Activated CD8-positive, alpha-beta memory T cell treated with anti-CD3 and anti-CD28 coated beads, Interleukin-2, amount 10 ng/mL, durations not matched to agents 7 days and 5 days (primary cell): ENCODE measurements around the gene TNFAIP8L1. TPM values are rescaled to one million over a fixed set of nuclear protein-coding genes. Genes with fewer than 3 reads are reported as not detected.

Source experiments
- ATAC-seq: fragments of 150-1000 bp; cut with Tn5 transposase; one replicate; pipeline ENCODE4 v1.10.0; 2021; ENCODE audit warnings: moderate library complexity
- CTCF ChIA-PET: fragments of 350-600 bp; sonication (Branson Sonifier 250); formaldehyde crosslinking; loops from one replicate; lab custom pipeline; 2021; ENCODE audit warnings: antibody characterized with exemption; lab: Charles Lee
- DNase-seq: peaks from one replicate; pipeline ENCODE4 v3.0.0-alpha.2; 2020
- H3K27ac Mint-ChIP-seq: one replicate; pipeline ENCODE4 v1.8.0; 2021; ENCODE audit warnings: mild to moderate bottlenecking, mixed read lengths
- H3K27me3 Mint-ChIP-seq: one replicate; pipeline ENCODE4 v1.8.0; 2021; ENCODE audit warnings: mixed read lengths
- H3K36me3 Mint-ChIP-seq: one replicate; pipeline ENCODE4 v1.8.0; 2021; ENCODE audit warnings: mild to moderate bottlenecking, mixed read lengths
- H3K4me1 Mint-ChIP-seq: one replicate; pipeline ENCODE4 v1.8.0; 2021; ENCODE audit warnings: mixed read lengths
- H3K4me3 Mint-ChIP-seq: one replicate; pipeline ENCODE4 v1.8.0; 2021; ENCODE audit warnings: mild to moderate bottlenecking, moderate library complexity, mixed read lengths
- H3K9me3 Mint-ChIP-seq: one replicate; pipeline ENCODE4 v1.8.0; 2022; ENCODE audit warnings: low read depth, mixed read lengths
- total RNA-seq, 2 experiments: library from RNA; stranded (reverse); gene quantifications; one replicate each; pipeline ENCODE4 v1.2.3, GENCODE V29; 2021

Gene TNFAIP8L1
- total RNA-seq, 2 experiments from 2014 or later, result 15.7 to 20.1 TPM

DNA sequence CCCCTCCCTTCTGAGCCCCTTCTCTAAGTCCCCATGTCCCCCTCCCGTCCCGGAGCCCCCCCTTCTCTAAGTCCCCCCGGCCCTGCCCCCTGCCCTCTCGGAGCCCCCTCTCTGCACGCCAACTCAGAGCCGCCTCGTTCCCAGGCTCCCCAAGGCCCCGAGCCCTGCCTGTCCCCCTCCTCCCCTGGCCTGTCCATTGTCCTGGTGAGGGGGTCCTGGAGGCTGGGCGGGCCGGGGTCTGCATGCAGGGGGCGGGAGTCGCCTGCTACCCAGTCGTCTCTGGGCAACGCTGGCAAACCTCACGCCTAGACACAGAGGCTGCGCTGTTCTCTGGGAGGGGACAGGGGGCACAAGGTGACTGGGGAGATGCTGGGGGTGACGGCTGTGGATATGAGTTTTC is 40.6 kb upstream of the TNFAIP8L1 start:
- Mint-ChIP-seq H3K27me3 (peaks cover 32% of the 10 kb centered on the region), H3K4me3 (no peak overlapping the region), H3K27ac (no peak overlapping the region), H3K9me3 (no peaks in the 10 kb centered on the region), H3K36me3 (no peaks in the 10 kb centered on the region), H3K4me1 (no peaks in the 10 kb centered on the region)
- CTCF ChIA-PET, result interaction anchor here (2.2 kb wide), 1 partner anchor 38 kb away, joined by 7 read pairs; no protein-coding TSS in a partner anchor
- DNase-seq, result no peak
- no peak for ATAC-seq

DNA sequence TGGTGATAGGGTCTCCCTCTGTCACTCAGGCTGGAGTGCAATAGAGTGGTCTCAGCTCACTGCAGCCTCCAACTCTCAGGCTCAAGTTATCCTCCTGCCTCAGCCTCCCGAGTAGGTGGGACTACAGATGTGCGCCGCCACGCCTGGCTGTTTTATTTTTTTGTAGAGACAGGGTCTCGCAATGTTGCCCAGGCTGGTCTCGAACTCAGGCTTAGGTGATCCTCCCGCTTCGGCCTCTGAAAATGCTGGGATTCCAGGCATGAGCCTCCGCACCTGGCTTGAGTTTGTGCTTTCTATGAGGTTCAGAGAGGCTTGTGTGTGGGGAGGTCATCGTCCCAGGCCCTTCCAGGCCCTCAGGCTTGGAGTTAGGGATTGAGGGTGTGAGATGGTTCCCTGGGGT is 39.2 kb upstream of the TNFAIP8L1 start:
- Mint-ChIP-seq H3K4me1 (no peaks in the 10 kb centered on the region), H3K4me3 (no peak overlapping the region), H3K36me3 (no peaks in the 10 kb centered on the region), H3K27me3 (peaks cover 25% of the 10 kb centered on the region), H3K9me3 (no peaks in the 10 kb centered on the region), H3K27ac (no peak overlapping the region)
- DNase-seq, result no peak
- no peak for ATAC-seq
- CTCF ChIA-PET, result no interaction called here

DNA sequence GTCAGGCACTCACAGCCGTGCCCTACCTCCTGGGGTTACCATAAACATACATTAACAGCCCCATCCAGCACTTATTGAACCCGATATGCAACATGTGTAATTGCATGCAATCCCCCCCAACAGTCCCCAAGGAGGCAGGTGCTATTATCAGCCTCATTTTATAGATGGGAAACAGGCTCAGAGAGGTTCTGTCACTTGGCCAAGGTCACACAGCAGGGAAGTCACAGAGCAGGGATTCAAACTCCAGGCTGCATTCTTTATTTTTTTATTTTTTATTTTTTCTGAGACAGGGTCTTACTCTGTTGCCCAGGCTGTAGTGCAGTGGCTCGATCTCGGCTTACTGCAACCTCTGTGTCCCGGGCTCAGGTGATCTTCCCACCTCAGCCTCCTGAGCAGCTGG is 38.4 kb upstream of the TNFAIP8L1 start:
- H3K27ac Mint-ChIP-seq, result no peak overlapping the region
- CTCF ChIA-PET, result no interaction called here
- no peak overlapping the region for H3K4me3 Mint-ChIP-seq
- H3K9me3 Mint-ChIP-seq, result no peaks in the 10 kb centered on the region
- H3K27me3 Mint-ChIP-seq, result peaks cover 23% of the 10 kb centered on the region
- no peaks in the 10 kb centered on the region for H3K4me1 Mint-ChIP-seq
- DNase-seq (no peak), ATAC-seq (no peak)
- H3K36me3 Mint-ChIP-seq, result no peaks in the 10 kb centered on the region

DNA sequence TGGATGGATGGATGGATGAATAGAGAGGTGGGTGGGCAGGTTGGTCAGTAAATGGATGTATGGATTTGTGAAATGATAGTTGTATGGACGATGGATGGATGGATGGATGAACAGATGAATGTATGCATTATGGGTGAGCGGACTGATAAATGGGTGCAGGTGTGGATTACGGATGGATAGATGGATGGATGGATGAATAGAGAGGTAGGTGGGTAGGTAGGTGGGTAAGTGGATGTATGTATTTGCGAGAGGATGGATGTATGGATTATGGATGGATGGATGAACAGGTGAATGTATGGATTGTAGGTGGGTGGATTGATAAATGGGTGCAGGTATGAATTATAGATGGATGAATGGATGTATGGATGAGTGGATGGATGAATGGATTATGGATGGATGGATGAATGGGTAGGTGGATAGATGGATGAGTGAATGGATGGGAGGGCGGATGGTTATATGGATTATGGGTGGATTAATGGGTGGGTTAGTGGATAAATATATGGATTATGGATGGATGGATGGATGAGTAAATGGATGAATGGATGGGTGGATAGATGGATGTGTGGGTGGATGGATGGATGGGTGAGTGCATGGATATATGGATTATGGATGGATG is 37.0 kb upstream of the TNFAIP8L1 start:
- Mint-ChIP-seq H3K27ac (no peak overlapping the region), H3K9me3 (no peaks in the 10 kb centered on the region), H3K4me3 (no peak overlapping the region), H3K36me3 (no peaks in the 10 kb centered on the region), H3K4me1 (no peaks in the 10 kb centered on the region), H3K27me3 (peaks cover 21% of the 10 kb centered on the region)
- DNase-seq, result no peak
- CTCF ChIA-PET, result no interaction called here
- ATAC-seq, result no peak

DNA sequence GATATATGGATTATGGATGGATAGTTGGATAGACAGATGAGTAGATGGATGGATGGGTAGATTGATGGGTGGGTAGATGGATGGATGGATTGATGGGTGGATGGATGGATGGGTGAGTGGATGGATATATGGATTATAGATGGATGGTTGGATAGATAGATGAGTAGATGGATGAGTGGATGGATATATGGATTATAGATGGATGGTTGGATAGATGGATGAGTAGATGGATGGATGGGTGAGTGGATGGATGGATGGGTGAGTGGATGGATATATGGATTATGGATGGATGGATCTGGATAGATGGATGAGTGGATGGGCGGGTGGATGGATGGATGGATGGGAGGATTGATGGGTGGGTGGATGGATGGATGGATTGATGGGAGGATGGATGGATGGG is 36.4 kb upstream of the TNFAIP8L1 start:
- Mint-ChIP-seq H3K36me3 (no peaks in the 10 kb centered on the region), H3K4me1 (no peaks in the 10 kb centered on the region), H3K9me3 (no peaks in the 10 kb centered on the region), H3K4me3 (no peak overlapping the region), H3K27ac (no peak overlapping the region), H3K27me3 (peaks cover 20% of the 10 kb centered on the region)
- CTCF ChIA-PET, result no interaction called here
- DNase-seq (no peak), ATAC-seq (no peak)

DNA sequence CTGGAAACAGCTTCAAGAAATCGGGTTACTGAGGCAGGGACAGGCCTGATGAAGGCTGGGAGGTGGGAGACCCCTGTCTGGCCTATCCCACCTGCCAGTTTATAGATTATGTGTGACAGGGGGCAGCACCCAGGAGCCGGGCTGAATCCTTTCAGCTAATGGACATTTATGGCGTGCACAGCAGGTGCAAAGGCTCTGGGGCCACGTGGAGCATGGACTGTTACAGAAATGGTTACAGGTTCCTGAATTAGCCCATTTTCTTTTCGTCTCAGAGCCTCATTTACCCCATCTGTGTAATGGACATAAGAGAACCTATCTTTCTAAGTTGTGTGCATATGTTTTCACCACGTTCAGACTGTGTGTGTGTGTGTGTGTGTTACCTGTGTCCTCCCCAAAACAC is 34.4 kb upstream of the TNFAIP8L1 start:
- H3K27ac Mint-ChIP-seq, result no peak overlapping the region
- CTCF ChIA-PET, result interaction anchor here (1.1 kb wide), 1 partner anchor 38 kb away, joined by 3 read pairs; no protein-coding TSS in a partner anchor
- ATAC-seq, result no peak
- H3K4me3 Mint-ChIP-seq, result no peak overlapping the region
- H3K36me3 Mint-ChIP-seq, result no peaks in the 10 kb centered on the region
- no peak for DNase-seq
- H3K27me3 Mint-ChIP-seq, result peaks cover 13% of the 10 kb centered on the region
- no peaks in the 10 kb centered on the region for H3K4me1 Mint-ChIP-seq
- no peaks in the 10 kb centered on the region for H3K9me3 Mint-ChIP-seq

DNA sequence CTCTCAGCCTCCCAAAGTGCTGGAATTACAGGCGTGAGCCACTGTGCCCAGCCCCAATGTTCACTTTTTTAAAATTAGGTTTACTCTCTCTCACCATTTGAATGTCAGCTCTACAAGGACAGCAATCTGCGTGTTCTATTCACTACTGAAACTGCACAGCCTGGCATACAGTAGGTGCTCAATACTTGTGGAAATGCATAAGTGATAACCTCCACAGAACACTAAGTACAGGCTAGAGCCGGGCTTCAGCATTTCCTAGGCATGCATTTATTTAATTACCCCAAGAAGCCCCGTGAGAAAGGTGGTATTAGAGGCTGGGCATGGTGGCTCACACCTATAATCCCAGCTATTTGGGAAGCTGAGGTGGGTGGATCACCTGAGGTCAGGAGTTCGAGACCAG is 33.1 kb upstream of the TNFAIP8L1 start:
- CTCF ChIA-PET, result interaction anchor here (0.8 to 1.0 kb wide), 2 partner anchors 28 to 67 kb away, joined by 3 to 4 read pairs; no protein-coding TSS in a partner anchor
- Mint-ChIP-seq H3K4me1 (no peaks in the 10 kb centered on the region), H3K27me3 (peaks cover 19% of the 10 kb centered on the region), H3K36me3 (no peaks in the 10 kb centered on the region), H3K9me3 (no peaks in the 10 kb centered on the region), H3K27ac (no peak overlapping the region), H3K4me3 (no peak overlapping the region)
- ATAC-seq, result no peak
- DNase-seq, result no peak

DNA sequence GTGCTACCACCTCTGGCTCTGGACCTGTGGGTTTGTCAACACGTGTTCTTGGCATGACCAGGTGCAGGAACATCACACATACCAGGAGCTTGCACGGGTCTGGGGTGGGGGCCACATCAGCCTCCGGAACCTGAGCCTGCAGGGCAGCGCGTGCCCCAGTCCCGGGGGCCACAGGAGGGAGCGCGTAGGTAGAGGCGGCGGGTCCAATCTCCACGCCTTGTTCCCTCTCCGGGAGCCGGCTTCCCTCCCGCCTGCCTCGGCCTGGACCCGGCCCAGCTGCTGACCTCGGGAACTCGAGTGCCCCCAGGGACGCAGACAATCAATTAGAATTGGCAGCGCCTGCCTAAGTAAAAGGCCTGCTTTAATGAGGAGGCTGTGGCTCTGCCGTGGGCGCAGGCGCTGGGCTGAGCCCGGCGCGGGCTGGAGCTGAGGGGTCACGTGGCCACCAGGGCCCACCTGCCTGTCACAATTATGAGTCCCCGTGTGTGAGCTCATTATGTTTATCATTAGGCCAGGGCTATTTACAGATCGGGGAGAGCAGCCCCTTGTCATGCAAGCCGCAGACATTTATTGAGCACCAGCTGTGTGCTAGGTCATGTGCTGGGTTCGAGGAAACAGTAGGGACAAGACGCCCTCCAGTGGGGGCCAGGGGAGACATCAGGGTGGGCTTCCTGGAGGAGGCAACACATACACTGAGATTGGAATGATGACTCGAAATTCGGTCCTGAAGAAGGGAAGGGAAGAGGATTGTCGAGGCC is 32.2 kb upstream of the TNFAIP8L1 start:
- H3K27ac Mint-ChIP-seq, result no peak overlapping the region
- no peak overlapping the region for H3K4me3 Mint-ChIP-seq
- H3K36me3 Mint-ChIP-seq, result no peaks in the 10 kb centered on the region
- H3K4me1 Mint-ChIP-seq, result no peaks in the 10 kb centered on the region
- H3K9me3 Mint-ChIP-seq, result no peaks in the 10 kb centered on the region
- DNase-seq, result no peak
- H3K27me3 Mint-ChIP-seq, result peaks cover 19% of the 10 kb centered on the region
- CTCF ChIA-PET, result interaction anchor here (0.8 kb wide), 2 partner anchors 27 to 30 kb away, joined by 3 read pairs; no protein-coding TSS in a partner anchor
- no peak for ATAC-seq

DNA sequence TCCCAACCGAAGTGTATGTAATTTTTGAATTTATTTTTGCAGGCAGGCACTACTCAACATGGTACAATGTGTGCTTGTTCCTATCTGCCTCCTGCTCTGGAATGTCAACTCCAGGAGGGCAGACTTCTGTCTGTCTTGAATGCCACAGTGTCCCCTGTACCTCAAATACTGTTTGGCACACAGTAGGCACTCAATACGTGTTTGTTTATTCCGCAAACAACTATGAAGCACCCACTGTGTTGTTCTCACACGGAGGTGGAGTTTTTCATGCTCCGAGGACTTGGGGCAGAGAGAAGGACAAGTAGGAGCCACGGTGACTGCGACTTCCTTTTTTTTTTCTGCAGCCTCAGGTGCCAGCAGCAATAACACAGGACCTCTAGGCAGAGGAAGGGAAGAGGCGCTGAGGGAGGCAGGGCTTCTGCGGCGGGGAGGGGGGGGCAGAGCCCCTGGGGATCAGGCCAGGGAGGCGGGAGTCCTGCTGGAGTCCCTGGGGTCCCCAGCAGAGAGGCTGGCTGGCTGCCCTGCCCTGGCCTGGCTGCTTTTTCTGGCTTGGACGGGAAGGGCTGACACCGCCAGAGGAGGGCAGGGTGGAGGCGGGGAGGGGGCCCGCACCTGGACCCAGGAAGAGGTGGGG is 29.3 kb upstream of the TNFAIP8L1 start:
- no peaks in the 10 kb centered on the region for H3K4me1 Mint-ChIP-seq
- H3K27me3 Mint-ChIP-seq, result peaks cover 19% of the 10 kb centered on the region
- H3K36me3 Mint-ChIP-seq, result no peaks in the 10 kb centered on the region
- ATAC-seq (no peak), DNase-seq (no peak)
- H3K27ac Mint-ChIP-seq, result no peak overlapping the region
- no peaks in the 10 kb centered on the region for H3K9me3 Mint-ChIP-seq
- CTCF ChIA-PET, result no interaction called here
- H3K4me3 Mint-ChIP-seq, result no peak overlapping the region

DNA sequence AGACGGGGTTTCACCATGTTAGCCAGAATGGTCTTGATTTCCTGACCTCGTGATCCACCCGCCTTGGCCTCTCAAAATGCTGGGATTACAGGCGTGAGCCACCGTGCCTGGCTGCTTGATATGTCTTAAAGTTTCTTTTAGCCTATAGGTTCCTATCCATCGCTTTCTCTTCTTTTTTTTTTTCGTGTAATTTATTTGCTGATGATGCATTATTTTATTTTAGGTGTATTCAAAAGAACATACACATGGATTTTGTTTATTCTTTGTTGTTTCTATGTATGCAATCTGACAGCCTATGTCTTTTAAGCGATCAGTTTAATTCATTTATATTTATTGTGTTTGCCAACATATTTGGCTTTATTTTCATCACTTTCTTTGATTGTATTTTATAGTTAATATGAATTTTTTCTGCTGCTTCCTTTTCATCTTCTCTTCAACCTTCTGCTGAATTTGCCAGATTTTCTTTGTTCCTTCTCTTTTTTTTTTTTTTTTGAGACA is 26.0 kb upstream of the TNFAIP8L1 start:
- H3K36me3 Mint-ChIP-seq, result no peaks in the 10 kb centered on the region
- H3K4me3 Mint-ChIP-seq, result no peak overlapping the region
- no peak overlapping the region for H3K27ac Mint-ChIP-seq
- CTCF ChIA-PET, result no interaction called here
- H3K27me3 Mint-ChIP-seq, result peaks cover 13% of the 10 kb centered on the region
- DNase-seq, result no peak
- no peak for ATAC-seq
- no peaks in the 10 kb centered on the region for H3K9me3 Mint-ChIP-seq
- no peaks in the 10 kb centered on the region for H3K4me1 Mint-ChIP-seq

DNA sequence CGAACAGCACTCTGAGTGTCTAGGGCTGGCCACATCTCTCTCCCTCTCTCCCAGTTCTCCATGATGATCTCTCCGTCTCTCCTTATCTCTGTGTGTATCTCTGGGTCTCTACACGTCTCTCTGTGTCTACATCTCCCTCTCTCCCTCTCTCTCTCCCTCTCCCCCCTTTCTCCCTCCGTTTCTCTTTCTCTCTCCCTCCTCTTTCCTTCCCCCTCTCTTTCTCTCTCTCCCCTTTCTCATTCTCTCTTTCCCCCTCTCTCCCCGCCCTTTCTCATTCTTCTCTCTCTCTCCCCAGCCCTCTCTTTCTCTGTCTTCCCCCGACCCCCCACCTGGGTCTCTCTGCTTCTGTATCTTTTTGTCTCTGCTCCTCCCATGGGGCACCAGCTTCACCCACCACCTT is 21.3 kb upstream of the TNFAIP8L1 start:
- H3K9me3 Mint-ChIP-seq, result no peaks in the 10 kb centered on the region
- no peak overlapping the region for H3K4me3 Mint-ChIP-seq
- no peaks in the 10 kb centered on the region for H3K27me3 Mint-ChIP-seq
- CTCF ChIA-PET, result no interaction called here
- no peaks in the 10 kb centered on the region for H3K4me1 Mint-ChIP-seq
- H3K27ac Mint-ChIP-seq, result no peak overlapping the region
- H3K36me3 Mint-ChIP-seq, result no peaks in the 10 kb centered on the region
- ATAC-seq (no peak), DNase-seq (no peak)

DNA sequence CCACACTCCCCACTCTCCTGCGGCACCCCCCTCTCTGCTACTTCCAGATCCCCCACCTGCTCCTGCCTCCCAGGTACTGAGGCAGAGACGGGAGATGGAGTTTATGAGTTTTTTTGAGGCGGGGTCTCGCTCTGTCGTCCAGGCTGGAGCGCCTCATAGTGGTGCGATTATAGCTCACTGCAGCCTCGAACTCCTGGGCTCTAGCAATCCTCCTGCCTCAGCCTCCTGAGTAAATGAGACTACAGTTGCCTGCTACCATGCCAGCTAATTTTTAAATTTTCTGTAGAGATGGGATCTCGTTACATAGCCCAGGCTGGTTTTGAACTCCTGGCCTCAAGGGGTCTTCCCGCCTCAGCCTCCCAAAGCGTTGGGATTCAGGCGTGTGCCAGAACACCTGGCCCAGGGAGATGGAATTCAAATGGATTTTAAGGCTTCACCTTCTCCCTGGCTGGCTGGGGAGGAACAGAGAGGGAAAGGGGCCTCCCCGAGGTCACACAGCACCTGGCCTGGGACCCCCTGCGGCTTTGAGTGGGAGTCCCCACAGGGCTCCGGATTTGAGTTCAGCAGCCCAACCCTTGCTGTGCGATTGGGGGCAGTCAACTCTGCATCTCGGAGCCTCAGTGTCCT is 19.5 kb upstream of the TNFAIP8L1 start:
- H3K4me1 Mint-ChIP-seq, result no peaks in the 10 kb centered on the region
- H3K27me3 Mint-ChIP-seq, result no peaks in the 10 kb centered on the region
- no peak overlapping the region for H3K27ac Mint-ChIP-seq
- no peak for DNase-seq
- H3K9me3 Mint-ChIP-seq, result no peaks in the 10 kb centered on the region
- no peak for ATAC-seq
- CTCF ChIA-PET, result interaction anchor here (0.6 to 1.2 kb wide), 3 partner anchors 17 to 745 kb away, joined by 3 to 4 read pairs (median 3); no protein-coding TSS in a partner anchor
- H3K36me3 Mint-ChIP-seq, result no peaks in the 10 kb centered on the region
- no peak overlapping the region for H3K4me3 Mint-ChIP-seq

DNA sequence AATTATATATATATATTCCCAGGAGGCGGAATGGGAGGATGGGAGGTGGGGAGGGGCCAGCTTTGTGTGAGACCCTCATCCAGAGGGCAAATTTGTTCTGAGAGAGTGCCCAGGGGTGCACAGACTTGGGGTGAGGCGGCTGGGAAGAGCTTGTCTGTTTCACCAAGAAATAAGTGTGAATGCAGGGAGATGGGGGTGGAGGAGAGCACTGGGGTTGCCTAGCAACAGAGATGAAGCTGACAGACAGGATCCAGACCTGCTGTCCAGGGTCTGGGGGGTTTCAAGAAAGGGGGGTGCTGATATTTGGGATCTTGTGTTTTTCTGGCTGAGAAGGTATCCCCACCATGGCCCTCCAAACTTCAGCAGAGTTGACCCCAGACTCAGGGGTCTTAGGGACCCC is 18.6 kb upstream of the TNFAIP8L1 start:
- H3K27ac Mint-ChIP-seq, result no peak overlapping the region
- no peak for ATAC-seq
- H3K4me1 Mint-ChIP-seq, result no peaks in the 10 kb centered on the region
- CTCF ChIA-PET, result interaction anchor here (0.6 to 1.2 kb wide), 4 partner anchors 14 to 744 kb away, joined by 3 to 4 read pairs (median 4); no protein-coding TSS in a partner anchor
- no peak overlapping the region for H3K4me3 Mint-ChIP-seq
- H3K9me3 Mint-ChIP-seq, result no peaks in the 10 kb centered on the region
- no peaks in the 10 kb centered on the region for H3K27me3 Mint-ChIP-seq
- no peaks in the 10 kb centered on the region for H3K36me3 Mint-ChIP-seq
- no peak for DNase-seq
